Right lobe of liver (tissue), 4 donors: Measurements from ENCODE around the gene CRAMP1.

Source experiments
- POLR2A ChIP-seq: fragments of 450-650 bp; IDR thresholded peaks from one replicate; pipeline ENCODE4 v1.6.1; 2017; ENCODE audit warnings: antibody characterized with exemption, mild to moderate bottlenecking
- TF ChIP-seq, protein P1 (sequence below), 4 donors: fragments of 200-600 bp in 3 of 4; fragments of 450-650 bp in 1 of 4; IDR thresholded peaks; one replicate each; pipeline versions ENCODE4 v1.5.1 to v1.8.0; 2016 to 2022; ENCODE audit warnings: antibody characterized with exemption in 4 of 4, mild to moderate bottlenecking in 2 of 4
- donor health status: DM: no; HTN: no; CAD: no.
- donor health status: DM: no; HTN: no; CAD: no.
- donor health status: DM: no; HTN: yes; CAD: no.

DNA sequence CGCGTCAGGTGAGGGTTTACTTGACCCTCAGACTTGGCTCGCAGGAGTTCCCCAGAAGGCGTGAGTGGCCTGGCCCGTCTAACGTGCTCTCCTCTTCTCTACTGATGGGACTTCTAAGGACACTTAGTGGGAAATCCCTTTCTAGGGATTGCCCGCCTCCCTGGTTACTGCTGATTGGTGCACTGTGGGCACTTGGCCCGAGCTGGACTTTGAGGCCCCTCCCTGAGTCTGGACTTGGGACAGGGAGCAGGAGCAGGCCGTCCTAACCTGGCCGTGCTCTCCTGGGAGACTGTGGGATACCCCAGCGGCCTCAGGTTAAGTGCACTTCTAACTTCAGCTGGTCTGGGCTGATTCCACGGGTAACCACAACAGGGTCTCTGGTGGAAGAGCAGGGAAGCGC, 15.0 kb upstream of the CRAMP1 start:
- TF ChIP-seq, protein P1, sequence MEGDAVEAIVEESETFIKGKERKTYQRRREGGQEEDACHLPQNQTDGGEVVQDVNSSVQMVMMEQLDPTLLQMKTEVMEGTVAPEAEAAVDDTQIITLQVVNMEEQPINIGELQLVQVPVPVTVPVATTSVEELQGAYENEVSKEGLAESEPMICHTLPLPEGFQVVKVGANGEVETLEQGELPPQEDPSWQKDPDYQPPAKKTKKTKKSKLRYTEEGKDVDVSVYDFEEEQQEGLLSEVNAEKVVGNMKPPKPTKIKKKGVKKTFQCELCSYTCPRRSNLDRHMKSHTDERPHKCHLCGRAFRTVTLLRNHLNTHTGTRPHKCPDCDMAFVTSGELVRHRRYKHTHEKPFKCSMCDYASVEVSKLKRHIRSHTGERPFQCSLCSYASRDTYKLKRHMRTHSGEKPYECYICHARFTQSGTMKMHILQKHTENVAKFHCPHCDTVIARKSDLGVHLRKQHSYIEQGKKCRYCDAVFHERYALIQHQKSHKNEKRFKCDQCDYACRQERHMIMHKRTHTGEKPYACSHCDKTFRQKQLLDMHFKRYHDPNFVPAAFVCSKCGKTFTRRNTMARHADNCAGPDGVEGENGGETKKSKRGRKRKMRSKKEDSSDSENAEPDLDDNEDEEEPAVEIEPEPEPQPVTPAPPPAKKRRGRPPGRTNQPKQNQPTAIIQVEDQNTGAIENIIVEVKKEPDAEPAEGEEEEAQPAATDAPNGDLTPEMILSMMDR (IDR thresholded peaks at IDR 0.05), result no peak
- no peak for TF ChIP-seq POLR2A
